Measurements from ENCODE around the gene IFIT5.
"Not testable (repeated sequence)": the region's sequence is repeated elsewhere in the genome, so short reads cannot be mapped to it uniquely, and the experiment has no call there.

IFIT5 gene

DNA sequence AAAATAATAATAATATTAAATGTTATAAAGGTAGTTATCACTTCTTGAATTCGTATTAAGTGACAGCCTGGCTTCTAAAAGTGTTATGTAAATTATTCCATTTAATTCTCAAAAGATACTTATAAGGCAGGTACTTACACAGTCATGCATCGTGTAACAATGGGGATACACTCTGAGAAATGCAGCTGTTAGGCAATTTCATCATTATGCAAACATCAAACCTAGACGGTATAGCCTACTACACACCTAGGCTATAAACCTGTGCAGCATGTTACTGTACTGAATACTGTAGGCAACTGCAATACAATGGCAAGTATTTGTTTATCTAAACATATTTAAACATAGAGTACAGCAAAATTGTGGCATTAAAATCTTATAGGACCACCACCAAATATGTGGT is 20.5 kb upstream of the IFIT5 start:
- DNase-seq: no peak

DNA sequence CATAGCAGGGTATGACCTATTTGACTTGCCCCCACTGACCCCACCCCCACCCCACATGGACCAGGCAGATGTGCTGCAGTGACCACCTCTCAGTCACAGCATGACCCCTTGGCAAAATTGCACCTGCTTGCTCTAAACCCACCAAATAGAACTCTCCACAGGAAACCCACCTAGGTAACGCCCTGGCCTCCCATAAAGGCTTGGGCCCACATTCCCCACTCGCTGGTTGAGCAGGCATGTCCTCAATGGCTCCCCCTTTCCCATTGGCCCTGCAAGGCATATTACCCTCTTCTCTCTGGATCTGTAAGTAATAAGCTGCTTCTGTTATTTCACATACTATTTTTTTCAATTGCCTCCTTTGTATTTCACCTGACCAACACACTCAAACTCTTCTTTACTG is 19.2 kb upstream of the IFIT5 start:
- DNase-seq: no peak

DNA sequence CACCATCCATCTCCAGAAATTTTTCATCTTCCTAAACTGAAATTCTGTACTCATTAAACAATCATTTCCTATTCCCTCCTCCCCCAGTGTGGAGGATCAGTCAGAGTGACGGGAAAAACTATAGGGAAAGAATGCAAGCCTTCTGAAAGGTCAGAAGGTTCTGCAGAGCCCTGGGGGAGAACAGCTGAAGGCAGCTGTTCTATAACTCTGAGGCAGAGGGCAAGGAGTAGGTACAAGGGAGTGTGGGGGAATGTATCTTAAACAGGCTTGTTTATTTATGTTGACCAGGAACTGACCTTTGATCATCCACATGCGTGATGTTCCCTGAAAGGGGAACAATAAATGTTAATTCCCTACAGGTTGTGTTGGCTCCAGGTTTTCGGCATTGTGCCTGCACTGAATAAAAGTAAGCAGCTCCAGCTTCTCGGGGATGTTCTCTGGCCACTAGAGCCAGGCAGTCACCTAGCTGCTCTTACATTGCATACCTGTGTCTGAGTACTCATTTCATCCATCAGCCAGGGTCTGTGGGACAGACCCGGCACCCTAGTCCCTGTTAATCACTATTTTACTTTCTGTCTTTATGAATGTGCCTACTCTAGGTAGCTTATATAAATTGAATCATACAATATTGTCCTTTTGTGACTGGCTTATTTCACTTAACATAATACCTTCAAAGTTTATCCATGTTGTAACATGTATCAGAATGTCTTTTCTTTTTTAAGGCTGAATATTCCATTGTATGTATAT is 16.2 kb upstream of the IFIT5 start:
- no peak for DNase-seq

DNA sequence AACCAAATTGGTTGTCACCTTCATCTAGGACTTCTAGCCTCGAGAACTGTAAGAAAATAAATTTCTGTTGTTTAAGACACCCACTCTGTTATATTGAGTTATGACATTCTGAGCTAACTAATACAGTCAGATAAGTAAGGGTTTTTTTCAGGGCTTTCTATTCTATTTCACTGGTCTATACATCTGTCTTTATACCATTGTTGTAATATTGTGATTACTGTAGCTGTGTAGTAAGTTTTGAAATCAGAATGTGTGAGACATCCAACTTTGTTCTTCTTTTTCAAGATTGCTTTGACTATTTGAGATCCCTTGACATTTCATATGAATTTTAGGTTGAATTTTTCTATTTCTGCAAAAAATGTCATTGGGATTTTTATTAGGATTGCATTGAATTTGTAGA is 14.4 kb upstream of the IFIT5 start:
- DNase-seq: no peak

DNA sequence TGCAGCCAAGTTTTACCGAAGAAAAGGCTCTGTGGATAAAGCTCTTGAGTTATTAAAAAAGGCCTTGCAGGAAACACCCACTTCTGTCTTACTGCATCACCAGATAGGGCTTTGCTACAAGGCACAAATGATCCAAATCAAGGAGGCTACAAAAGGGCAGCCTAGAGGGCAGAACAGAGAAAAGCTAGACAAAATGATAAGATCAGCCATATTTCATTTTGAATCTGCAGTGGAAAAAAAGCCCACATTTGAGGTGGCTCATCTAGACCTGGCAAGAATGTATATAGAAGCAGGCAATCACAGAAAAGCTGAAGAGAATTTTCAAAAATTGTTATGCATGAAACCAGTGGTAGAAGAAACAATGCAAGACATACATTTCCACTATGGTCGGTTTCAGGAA is 11.3 kb upstream of the IFIT5 start:
- DNase-seq: no peak

DNA sequence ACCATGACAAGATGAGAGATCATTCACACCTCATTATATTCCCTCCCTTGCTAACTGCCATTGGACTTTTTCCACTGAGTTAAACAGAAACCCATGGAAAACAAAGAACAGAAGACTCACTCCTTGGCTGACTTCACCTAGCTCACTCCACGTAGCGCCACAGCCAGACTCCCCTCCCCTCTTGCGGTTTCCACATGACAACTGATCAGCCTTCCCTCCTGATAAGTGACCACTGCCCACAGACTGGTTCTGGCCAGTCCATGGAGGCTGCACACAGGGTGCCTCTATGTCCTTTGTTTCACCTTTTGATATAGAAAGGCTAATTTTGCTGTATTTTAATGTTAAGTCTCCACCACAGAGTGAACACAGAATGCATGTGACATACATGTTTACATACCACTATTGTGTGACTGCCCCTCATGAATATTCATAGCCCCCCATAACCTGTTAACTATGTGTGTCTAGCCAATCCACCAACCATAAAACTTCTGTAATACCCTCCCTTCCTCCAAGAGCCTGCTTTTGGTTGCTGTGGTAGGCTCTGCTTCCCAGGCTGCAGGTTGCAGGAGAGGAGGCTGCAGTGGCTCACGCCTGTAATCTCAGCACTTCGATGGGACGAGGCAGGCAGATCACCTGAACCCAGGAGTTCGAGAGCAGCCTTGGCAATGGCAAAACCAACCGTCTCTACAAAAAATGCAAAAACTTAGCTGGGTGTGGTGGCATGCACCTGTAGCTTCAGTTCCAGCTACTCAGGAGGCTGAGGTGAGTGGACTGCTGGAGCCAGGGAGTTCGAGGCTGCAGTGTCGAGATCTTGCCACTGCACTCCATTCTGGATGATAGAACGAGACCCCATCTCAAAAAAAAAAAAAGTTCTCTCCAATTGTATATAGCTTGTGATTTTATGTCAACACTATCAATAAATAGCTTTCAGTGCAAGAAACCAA is 10.0 kb upstream of the IFIT5 start:
- DNase-seq: no peak

DNA sequence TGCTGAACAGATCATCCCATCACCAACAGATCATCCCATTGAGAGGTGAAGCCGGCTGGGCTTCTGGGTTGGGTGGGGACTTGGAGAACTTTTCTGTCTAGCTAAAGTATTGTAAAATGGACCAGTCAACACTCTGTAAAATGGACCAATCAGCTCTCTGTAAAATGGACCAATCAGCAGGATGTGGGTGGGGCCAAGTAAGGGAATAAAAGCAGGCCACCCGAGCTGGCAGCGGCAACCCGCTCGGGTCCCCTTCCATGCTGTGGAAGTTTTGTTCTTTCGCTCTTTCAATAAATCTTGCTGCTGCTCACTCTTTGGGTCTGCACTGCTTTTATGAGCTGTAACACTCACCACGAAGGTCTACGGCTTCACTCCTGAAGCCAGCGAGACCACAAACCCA is 8.2 kb upstream of the IFIT5 start:
- not testable (repeated sequence) for DNase-seq

DNA sequence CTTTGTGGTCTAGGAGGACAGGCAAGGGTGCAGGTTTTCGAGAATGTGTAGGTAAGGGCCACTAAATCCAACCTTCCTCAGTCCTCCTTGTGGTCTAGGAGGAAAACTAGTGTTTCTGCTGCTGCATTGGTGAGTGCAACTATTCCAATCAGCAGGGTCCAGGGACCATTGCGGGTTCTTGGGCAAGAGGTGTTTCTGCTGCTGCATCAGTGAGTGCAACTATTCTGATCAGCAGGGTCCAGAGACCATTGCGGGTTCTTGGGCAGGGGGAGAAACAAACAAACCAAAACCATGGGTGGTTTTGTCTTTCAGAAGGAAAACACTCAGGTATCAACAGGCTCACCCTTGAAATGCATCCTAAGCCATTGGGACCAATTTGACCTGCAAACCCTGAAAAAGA is 6.6 kb upstream of the IFIT5 start:
- DNase-seq: not testable (repeated sequence)

DNA sequence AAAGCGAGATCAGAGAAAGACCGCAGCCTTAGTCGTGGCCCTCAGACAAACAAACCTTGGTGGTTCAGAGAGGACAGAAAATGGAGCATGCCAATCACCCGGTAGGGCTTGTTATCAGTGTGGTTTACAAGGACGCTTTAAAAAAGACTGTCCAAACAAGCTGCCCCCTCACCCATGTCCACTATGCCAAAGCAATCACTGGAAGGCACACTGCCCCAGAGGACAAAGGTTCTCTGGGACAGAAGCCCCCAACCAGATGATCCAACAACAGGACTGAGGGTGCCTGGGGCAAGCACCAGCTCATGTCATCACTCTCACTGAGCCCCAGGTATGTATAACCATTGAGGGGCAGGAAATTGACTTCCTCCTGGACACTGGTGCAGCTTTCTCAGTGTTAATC is 5.1 kb upstream of the IFIT5 start:
- not testable (repeated sequence) for DNase-seq

DNA sequence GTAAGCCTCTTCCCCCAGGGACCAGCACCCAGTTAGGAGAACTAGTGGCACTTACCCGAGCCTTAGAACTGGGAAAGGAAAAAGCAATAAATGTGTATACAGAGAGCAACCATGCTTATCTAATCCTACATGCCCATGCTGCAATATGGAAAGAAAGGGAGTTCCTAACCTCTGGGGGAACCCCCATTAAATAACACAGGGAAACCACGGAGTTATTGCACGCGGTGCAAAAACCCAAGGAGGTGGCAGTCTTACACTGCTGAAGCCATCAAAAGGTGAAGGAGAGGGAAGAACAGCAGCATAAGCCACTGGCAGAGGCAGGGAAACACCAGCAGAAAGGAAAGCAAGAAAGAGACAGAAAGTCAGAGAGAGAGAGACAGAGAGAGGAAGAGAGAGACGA is 3.8 kb upstream of the IFIT5 start:
- peak; percentile 16 for DNase-seq

DNA sequence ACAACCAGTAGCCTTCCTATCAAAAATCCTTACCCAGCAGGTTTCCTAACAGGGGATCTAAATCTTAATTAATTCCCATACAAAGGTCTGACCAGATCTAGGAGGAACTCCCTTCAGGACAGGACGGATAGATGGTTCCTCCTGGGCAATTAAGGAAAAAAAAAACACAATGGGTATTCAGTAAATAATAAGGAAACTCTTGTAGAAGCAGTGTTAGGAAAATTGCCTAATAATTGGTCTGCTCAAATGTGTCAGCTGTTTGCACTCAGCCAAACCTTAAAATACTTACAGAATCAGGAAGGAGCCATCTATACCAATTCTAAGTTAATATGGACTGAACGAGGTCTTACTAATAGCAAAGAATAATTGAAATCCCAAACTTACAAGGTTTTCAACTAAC is 3.2 kb upstream of the IFIT5 start:
- DNase-seq: not testable (repeated sequence)

DNA sequence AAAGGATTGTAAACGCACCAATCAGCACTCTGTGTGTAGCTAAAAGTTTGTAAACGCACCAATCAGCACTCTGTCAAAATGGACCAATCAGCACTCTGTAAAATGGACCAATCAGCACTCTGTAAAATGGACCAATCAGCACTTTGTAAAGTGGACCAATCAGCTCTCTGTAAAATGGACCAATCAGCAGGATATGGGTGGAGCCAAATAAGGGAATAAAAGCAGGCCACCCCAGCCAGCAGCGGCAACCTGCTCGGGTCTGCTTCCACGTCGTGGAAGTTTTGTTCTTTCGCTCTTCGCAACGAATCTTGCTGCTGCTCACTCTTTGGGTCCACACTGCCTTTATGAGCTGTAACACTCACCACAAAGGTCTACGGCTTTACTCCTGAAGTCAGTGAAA is 2.1 kb upstream of the IFIT5 start:
- DNase-seq: peak; percentile 29

DNA sequence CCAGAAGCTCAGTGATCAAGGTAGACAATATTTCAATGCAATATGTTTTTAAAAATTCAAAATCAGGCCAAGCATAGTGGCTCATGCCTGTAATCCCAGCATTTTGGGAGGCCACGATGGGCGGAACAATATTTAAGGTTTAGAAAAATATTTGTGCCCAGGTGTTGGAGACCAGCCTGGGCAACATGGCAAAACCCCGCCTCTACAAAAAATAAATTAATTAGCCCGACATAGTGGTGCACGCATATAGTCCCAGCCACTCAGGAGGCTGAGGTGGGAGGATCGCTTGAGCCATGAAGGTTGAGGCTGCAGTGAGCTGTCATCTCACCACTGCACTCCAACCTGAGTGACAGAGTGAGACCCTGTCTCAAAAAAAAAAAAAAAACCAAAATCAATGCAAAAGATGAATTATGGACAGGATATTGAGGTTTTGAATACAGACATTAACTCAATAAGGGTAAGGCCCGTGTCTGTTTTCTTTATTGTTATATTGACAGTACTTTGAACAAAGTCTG is 913 bp upstream of the IFIT5 start:
- no peak for DNase-seq

DNA sequence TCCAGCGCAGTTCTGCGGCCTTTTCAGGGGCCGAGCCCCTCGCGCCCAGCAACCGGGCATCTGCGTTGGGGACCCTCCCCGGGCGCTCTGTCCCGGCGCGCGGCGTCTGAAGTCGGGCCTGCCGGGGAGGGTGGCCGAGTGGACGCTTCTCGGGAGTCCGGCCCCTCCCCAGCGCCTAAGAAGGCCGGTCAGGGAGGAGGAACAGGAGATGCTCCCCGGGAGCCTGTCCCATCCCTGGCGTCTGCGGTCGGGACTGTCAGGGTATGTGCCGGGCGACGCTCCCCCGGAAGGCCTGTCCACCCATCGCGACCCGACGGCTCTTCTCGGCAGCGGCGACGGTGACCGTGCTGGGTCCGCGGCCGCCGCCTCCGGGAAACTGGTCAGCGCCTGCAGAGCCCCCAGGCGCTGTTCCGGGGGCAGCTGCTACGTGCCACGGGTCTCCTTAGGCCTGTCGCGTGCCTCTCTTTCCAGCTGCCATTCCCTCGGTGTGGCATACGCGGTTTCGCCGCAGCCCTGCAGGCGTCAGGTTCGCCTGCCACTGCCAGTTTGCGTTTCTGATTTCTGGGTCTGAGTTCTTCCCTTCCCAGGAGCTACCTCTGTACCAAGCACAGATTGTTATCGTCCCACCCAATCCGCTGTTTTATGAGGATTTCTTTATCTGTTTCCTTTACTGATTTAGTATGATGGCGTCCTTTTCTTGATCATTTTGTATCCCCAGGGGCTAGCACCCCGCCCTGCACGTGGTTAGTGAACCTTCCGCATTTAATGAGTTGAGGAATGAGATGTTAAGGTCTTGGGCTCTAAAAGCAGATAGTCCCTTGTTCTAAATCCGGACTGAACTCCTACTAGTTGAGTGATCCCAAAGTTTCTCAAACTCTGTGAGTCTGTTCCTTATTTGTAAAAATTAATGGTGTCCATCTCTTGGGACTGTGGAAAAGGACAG is 782 bp downstream of the IFIT5 start:
- peak; percentile 41 for DNase-seq

DNA sequence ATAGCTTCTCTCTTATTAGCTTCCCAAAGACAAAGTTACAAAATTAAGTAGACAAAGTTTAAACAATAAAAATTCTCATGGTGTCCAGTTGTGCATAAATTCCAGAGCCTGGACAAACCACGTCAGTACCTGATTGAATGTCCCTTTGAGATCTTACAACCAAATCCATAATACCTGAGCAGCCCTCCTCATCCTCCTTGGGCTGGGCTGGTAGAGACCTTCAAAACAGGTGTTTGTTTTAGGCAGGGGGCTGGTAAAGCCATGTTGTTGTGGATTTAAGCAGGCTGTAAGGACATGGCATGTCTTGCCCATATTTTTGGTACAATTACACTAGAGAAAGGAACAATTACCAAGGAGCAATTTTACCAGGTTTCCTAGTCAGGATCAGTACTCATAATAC is 2.1 kb downstream of the IFIT5 start:
- no peak for DNase-seq

DNA sequence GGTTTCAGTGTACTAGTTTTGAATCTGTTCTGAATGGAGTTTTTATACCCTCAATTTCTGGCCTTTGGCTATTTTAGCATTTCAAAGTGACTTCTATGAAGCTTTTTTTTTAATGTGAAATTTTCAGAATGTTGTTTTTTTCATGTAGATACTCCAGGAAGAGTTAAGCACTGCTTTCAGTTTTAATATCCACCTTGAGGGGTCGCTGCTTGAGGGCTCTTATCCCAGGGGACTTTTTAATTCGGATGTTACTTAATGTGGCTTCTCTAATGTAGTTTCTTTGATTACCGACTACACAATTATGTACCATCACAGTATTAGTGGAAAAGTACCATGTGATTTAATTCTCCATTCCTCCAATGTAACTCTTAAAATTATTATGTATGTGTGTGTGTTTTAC is 5.2 kb downstream of the IFIT5 start:
- peak; percentile 51 for DNase-seq

DNA sequence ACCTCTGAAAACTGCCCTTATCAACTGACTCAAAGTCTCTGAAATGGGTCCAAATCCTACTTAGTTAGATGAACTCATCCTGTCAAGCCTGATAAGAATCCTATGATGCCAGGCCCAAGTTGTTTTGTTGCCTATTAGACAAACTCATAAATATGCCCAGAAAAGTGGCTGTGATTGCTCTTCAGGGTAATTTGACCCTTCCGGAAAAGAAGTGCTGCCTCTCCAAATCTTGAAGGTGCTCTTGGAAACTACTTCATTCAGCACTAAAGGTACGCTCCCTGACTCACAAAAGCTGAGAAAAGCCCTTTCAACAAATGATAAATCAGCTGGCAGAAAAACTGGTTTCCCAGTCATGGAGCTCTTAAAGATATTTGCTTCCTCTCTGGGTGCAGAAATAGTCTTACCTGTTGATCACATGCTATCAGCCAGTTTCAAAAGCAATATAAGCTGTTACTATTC is 6.7 kb downstream of the IFIT5 start:
- DNase-seq: no peak

DNA sequence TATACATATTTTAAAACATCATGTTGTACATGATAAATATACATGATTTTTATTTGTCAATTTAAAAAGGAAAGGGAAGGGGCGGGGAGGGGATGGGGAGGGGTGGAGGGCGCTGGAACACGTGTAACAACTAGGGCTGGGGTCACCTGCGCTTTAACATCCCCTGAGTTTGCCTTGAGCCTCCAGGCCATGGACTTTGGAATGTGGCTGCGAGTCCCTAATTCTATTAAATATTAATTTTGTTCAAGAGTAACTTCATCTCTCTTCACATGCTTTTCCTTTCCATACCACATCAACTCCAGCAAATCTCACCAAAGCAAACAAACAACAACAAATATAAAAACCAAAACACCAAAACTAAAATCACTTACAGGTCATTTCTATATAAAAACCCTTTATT is 10.6 kb downstream of the IFIT5 start:
- no peak for DNase-seq

DNA sequence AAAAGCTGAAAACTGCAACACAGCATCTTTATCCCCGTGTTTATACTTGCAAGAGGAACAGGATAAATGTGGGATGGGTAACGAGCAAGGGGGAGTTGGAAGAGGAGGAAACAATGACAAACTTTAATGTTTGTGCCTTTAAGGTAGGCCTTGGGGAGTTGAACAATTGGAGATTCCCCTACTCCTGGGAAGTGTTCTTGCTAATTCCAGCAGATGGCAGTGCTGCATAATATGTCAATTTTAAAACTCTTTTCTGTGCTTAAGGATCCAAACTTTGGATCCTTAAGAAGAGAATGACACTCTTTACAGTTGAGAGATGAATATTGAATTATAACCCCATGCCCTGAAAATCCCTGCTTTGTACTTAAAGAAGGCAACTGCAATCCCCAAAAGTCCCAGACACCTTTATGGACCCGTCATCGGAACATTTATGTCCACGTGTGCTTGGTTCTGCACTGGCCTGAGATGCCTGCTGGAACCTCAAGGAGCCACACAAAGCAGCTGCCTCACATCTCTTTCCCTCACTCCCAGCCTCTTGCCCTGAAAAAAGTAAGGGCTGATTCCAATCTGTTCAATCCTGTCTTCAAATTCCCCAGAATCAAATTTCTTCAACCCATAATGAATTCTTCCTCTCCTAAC is 12.0 kb downstream of the IFIT5 start:
- peak; percentile 67 for DNase-seq

DNA sequence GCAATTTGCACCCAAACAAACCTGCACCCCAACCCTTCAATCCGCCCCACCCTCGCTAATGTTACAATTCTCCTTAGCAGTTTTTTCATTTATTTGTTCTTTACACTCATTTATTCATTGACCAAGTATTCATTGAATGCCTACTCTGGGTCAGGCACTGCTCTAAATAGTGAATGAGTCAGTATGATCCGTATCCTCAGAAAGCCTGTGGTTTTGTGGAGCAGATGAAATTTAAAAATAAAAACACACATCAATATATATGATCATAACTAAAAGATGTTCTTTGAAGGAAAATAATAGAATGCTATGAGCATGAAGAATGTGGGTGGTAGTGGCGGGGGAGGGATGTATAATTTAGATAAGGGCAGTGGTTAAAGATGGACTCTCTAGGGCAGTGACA is 13.3 kb downstream of the IFIT5 start:
- no peak for DNase-seq

DNA sequence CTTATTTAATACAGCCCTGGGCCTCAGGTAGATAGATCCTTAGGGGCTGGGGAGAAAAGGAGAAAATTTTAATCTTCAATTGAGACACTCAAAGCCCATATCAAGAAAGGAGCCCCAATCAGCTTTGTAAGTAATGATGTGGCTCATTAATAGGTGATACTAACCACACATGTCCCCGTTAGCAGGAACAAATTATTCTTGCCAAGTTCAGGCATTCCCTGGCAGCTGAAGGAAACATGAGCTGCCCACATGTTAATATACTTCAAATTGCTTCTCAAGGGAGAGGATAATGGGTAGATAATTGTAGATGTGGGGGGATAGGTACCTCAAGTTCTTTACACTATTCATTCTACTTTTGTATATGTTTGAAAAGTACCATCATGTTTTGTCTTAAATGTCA is 14.5 kb downstream of the IFIT5 start:
- no peak for DNase-seq

DNA sequence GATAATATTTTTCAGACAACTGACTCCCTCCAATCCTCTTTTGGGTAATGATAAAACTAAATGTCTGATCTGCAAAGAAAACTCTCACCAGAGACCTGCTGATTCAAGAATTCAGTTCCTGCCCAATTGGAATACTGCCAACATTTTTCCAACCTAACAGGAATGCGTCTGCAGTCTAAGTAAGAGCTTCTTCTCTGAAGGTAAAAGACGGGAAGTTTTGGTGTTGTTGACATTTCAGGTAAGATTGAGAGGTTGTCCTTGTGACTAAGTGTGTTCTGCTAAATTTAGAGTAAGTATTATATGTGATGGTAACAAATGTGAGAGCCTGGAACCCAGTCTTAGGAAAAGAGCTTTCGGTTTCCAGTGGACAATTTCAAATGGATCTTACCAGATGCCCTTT is 17.6 kb downstream of the IFIT5 start:
- DNase-seq: no peak
